Adrenal gland (tissue), 5 donors: ENCODE measurements around the gene C21orf58.

Experiments used
- POLR2A ChIP-seq, 2 donors: fragments of 450-650 bp; IDR thresholded peaks; one replicate each; pipeline ENCODE4 v1.6.1; 2017; ENCODE audit warnings: antibody characterized with exemption in 2 of 2, mild to moderate bottlenecking in 2 of 2, moderate library complexity in 1 of 2
- TF ChIP-seq, protein P1 (sequence below), 6 experiments: fragments of 450-650 bp in 4 of 6; fragments of 200-600 bp in 2 of 6; sonication (generic) in 1 of 6; IDR thresholded peaks; 1 replicate in 5 of 6; 2 replicates in 1 of 6; pipeline versions ENCODE4 v1.5.1 to v1.8.0; 2016 to 2021; ENCODE audit warnings: antibody characterized with exemption in 6 of 6, mild to moderate bottlenecking in 2 of 6, moderate library complexity in 1 of 6
- donor health status: DM: no; HTN: no; CAD: no.

- TF ChIP-seq, protein P1, sequence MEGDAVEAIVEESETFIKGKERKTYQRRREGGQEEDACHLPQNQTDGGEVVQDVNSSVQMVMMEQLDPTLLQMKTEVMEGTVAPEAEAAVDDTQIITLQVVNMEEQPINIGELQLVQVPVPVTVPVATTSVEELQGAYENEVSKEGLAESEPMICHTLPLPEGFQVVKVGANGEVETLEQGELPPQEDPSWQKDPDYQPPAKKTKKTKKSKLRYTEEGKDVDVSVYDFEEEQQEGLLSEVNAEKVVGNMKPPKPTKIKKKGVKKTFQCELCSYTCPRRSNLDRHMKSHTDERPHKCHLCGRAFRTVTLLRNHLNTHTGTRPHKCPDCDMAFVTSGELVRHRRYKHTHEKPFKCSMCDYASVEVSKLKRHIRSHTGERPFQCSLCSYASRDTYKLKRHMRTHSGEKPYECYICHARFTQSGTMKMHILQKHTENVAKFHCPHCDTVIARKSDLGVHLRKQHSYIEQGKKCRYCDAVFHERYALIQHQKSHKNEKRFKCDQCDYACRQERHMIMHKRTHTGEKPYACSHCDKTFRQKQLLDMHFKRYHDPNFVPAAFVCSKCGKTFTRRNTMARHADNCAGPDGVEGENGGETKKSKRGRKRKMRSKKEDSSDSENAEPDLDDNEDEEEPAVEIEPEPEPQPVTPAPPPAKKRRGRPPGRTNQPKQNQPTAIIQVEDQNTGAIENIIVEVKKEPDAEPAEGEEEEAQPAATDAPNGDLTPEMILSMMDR (IDR thresholded peaks at IDR 0.05) = no peak
- no peak for TF ChIP-seq POLR2A (IDR thresholded peaks at IDR 0.05)
Measured at GRCh38 chr21:46255758-46256337, 67.8 kb downstream of the C21orf58 start.
